Large intestine (tissue), 3 donors: Measurements from ENCODE around the gene METTL2A. TPM values are rescaled to one million over a fixed set of nuclear protein-coding genes. Genes with fewer than 3 reads are reported as not detected.
"Not testable (repeated sequence)": the region's sequence is repeated elsewhere in the genome, so short reads cannot be mapped to it uniquely, and the experiment has no call there.

ENCODE experiments used
- DNase-seq, 2 donors: peaks; one replicate each; pipeline versions ENCODE4 v3.0.0 to v3.0.0-alpha.2; 2013
- H3K27ac ChIP-seq: one replicate; pipeline ENCODE4 v1.5.1; 2013; ENCODE audit warnings: low read length
- H3K27me3 ChIP-seq: 2 replicates; pipeline ENCODE4 v1.6.1; 2013; ENCODE audit warnings: low read length; ENCODE audit not compliant: control insufficient read depth, insufficient read depth
- H3K36me3 ChIP-seq: 2 replicates; pipeline ENCODE4 v1.6.1; 2013; ENCODE audit warnings: low read length; ENCODE audit not compliant: control insufficient read depth, insufficient read depth
- H3K4me1 ChIP-seq: one replicate; pipeline ENCODE4 v1.6.1; 2013; ENCODE audit warnings: low read length; ENCODE audit not compliant: control insufficient read depth, insufficient read depth
- H3K4me3 ChIP-seq: one replicate; pipeline ENCODE4 v1.5.1; 2013; ENCODE audit warnings: low read length
- H3K9me3 ChIP-seq: one replicate; pipeline ENCODE4 v1.6.1; 2013; ENCODE audit warnings: mild to moderate bottlenecking, low read depth, low read length, moderate library complexity; ENCODE audit not compliant: control insufficient read depth
- WGBS: methylation state at CpG from one replicate; pipeline ENCODE4 v1.1.5; 2013; ENCODE audit warnings: low lambda C conversion rate; ENCODE audit not compliant: insufficient coverage; 5-methylcytosine and 5-hydroxymethylcytosine counted together
- polyA plus RNA-seq: library from polyadenylated mRNA; unstranded; fragments of 120-200 nt; gene quantifications from one replicate; pipeline ENCODE4 v1.2.1, GENCODE V29; 2013

Gene METTL2A
- polyA plus RNA-seq, 1 donor: 16.1 TPM

DNA sequence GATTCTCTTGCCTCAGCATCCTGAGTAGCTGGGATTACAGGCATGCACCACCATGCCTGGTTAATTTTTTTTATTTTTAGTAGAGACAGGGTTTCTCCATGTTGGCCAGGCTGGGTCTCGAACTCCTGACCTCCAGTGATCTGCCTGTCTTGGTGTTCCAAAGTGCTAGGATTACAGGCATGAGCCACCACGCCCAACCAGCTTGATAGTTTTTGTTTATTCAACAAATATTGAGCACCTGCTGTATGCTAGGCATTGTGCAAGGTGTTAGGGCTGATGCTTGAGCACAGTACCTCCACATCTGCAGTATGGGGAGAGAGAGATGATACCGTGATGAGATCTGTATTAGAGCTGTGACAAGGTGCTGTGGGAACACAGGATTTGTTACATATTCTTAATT is 58.9 kb downstream of the METTL2A start:
- not testable (repeated sequence) for DNase-seq, H3K27me3 ChIP-seq, H3K36me3 ChIP-seq, H3K4me1 ChIP-seq, H3K27ac ChIP-seq, H3K4me3 ChIP-seq, H3K9me3 ChIP-seq
- no CpG with 5 or more reads among the region's 3 CpGs for WGBS

DNA sequence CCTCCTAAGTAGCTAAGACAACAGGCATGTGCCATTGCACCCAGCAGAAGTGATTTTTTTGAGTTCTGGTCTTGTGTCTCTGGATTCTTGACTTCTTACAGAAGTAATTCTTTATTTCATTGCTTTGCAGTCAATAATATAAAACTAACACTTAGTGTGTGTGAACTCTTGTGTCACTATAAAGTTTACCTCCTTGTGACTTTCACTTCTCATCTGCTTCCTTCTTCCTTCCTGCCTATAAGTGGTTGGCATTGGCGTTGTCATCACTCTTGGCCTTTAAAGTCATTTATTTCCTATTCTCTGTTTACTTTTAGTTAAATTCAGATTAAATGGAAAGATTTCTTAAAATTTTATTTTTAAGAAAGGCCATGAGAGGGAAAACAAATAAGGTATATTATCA is 67.3 kb downstream of the METTL2A start:
- no CpG with 5 or more reads among the region's 1 CpG for WGBS
- H3K27me3 ChIP-seq, H3K4me1 ChIP-seq, H3K27ac ChIP-seq, H3K4me3 ChIP-seq, H3K36me3 ChIP-seq, H3K9me3 ChIP-seq, DNase-seq: not testable (repeated sequence)

DNA sequence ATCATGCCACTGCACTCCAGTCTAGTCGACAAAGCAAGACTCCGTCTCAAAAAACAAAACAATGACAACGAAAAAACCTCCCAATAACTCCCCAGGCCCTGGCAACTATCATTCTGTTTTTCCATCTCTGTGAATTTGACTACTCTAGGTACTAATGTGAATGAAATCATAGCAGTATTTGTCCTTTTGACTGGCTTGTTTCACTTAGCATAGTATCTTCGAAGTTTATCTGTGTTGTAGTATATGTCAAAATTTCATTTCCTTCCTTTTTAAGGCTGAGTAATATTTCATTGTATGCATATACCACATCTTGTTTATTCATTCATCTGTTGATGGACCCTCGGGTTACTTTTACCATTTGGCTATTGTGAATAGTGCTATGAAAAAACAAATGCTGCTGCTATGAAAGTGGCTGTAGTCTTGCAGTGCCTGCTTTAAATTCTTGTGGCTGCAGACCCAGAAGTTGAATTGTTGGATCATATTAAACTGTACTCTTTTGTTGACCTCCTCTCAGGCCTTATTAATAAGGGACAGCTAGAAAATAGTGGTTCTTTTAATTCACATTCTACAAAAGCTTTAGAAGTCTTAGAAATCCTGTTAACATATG is 69.5 kb downstream of the METTL2A start:
- H3K4me1 ChIP-seq, H3K36me3 ChIP-seq, DNase-seq, H3K27me3 ChIP-seq, H3K27ac ChIP-seq, H3K9me3 ChIP-seq, H3K4me3 ChIP-seq: not testable (repeated sequence)
- 100% methylated on average over 2 of the region's 5 CpGs for WGBS

DNA sequence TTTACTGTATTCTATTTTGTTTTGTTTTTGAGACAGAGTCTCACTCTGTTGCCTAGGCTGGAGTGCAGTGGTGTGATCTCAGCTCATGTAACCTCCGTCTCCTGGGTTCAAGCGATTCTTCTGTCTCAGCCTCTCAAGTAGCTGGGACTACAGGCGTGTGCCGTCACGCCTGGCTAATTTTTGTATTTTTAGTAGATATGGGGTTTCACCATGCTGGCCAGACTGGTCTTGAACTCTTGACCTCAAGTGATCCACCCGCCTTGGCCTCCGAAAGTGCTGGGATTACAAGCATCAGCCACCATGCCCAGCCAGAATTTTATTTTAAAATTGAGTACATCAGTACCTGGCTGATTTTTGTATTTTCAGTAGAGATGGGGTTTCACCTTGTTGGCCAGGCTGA is 70.4 kb downstream of the METTL2A start:
- no CpG with 5 or more reads among the region's 7 CpGs for WGBS
- not testable (repeated sequence) for H3K9me3 ChIP-seq, H3K4me3 ChIP-seq, H3K27ac ChIP-seq, H3K27me3 ChIP-seq, DNase-seq, H3K4me1 ChIP-seq, H3K36me3 ChIP-seq

DNA sequence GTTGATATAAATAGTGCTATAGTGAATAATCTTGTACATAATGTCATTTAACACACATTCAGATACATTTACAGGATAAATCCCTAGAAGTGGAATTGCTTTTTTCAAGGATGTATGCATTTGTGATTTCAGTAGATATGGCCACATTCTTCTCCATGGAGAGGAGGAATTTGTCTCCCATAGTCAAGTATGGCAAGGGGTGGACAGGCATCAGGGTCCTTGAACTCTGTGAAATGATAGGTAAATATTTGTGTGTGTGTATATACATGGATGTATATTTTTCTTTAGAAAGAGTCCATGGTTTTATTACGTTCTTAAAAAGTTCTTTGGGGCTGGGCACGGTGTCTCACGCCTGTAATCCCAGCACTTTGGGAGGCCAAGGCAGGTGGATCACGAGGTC is 72.6 kb downstream of the METTL2A start:
- DNase-seq, H3K27me3 ChIP-seq, H3K4me3 ChIP-seq, H3K36me3 ChIP-seq, H3K27ac ChIP-seq, H3K4me1 ChIP-seq, H3K9me3 ChIP-seq: not testable (repeated sequence)
- no CpG with 5 or more reads among the region's 4 CpGs for WGBS

DNA sequence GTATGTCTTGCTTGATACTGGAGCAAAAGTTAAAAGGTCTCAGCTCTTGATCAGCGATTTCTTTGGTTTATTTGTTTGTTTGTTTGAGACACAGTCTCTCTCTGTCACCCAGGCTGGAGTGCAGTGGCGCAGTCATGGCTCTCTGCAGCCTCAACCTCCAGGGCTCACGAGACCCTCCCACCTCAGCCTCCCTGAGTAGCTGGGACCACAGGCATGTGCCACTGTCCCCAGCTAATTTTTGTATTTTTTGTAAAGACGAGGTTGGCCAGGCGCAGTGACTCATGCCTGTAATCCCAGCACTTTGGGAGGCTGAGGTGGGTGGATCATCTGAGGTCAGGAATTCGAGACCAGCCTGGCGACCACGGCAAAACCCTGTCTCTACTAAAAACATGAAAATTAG is 75.1 kb downstream of the METTL2A start:
- H3K27ac ChIP-seq, H3K4me3 ChIP-seq, H3K36me3 ChIP-seq, H3K9me3 ChIP-seq, H3K4me1 ChIP-seq, H3K27me3 ChIP-seq, DNase-seq: not testable (repeated sequence)
- no CpG with 5 or more reads among the region's 8 CpGs for WGBS

Other genes with a start within 250 kb of the METTL2A start
- 0.03 TPM for gene EFCAB3, start 43.3 kb upstream of the METTL2A start, polyA plus RNA-seq
- gene TLK2, start 54.9 kb downstream of the METTL2A start, polyA plus RNA-seq: 29.8 TPM
- gene MRC2, start 203.8 kb downstream of the METTL2A start, polyA plus RNA-seq: 20.1 TPM